IMR-90 (cell line): Measurements from ENCODE around the gene CCL14. TPM values are rescaled to one million over a fixed set of nuclear protein-coding genes. Genes with fewer than 3 reads are reported as not detected.

ENCODE experiments used
- ATAC-seq: fragments of 200-7000 bp; cut with Tn5 transposase; 2 replicates; pipeline ENCODE4 v1.9.1; 2020; ENCODE audit warnings: low read depth, mild to moderate bottlenecking, moderate library complexity
- BruUV-seq: library from RNA; stranded (reverse); fragments of 400-500 nt; replicated peaks from 2 replicates; lab custom pipeline; 2021; lab: Mats Ljungman, UMichigan
- CTCF ChIA-PET: fragments of 300-600 bp; formaldehyde crosslinking; extraction: SDS; loops from one replicate; lab custom pipeline; 2021; ENCODE audit warnings: antibody characterized with exemption; lab: Yijun Ruan, JAX
- POLR2A ChIA-PET: fragments of 300-600 bp; sonication (Branson Sonifier 250); formaldehyde crosslinking; loops from one replicate; lab custom pipeline; 2022; ENCODE audit warnings: antibody characterized with exemption; ENCODE audit not compliant: unreplicated experiment; lab: Charles Lee
- DNase-seq: peaks from one replicate; pipeline ENCODE4 v3.0.0; 2013
- H2AFZ ChIP-seq: replicated peaks from 2 replicates; pipeline ENCODE3; 2013; ENCODE audit warnings: low read length, mild to moderate bottlenecking; ENCODE audit not compliant: poor library complexity
- H2AK5ac ChIP-seq: 2 replicates; pipeline ENCODE4 v1.6.1; 2013; ENCODE audit warnings: low read depth, low read length, inconsistent platforms
- H2AK9ac ChIP-seq: replicated peaks from 2 replicates; pipeline ENCODE3; 2013; ENCODE audit warnings: mild to moderate bottlenecking, low read depth, low read length, moderate library complexity; ENCODE audit not compliant: poor library complexity
- H2BK120ac ChIP-seq: 2 replicates; pipeline ENCODE4 v1.6.1; 2013; ENCODE audit warnings: low read depth, low read length, inconsistent platforms
- H2BK15ac ChIP-seq: 3 replicates; pipeline ENCODE4 v1.6.1; 2013; ENCODE audit warnings: low read depth, low read length, inconsistent platforms
- H2BK20ac ChIP-seq: 2 replicates; pipeline ENCODE4 v1.6.1; 2013; ENCODE audit warnings: low read depth, mild to moderate bottlenecking, inconsistent platforms, low read length, moderate library complexity
- H2BK5ac ChIP-seq: 2 replicates; pipeline ENCODE4 v1.6.1; 2013; ENCODE audit warnings: mild to moderate bottlenecking, low read depth, low read length, inconsistent platforms; ENCODE audit not compliant: poor library complexity, severe bottlenecking
- H3K14ac ChIP-seq: replicated peaks from 2 replicates; pipeline ENCODE4 v1.6.1; 2013; ENCODE audit warnings: low read depth, low read length, inconsistent platforms
- H3K18ac ChIP-seq: 2 replicates; pipeline ENCODE4 v1.6.1; 2013; ENCODE audit warnings: low read depth, low read length, control low read depth
- H3K23ac ChIP-seq: 2 replicates; pipeline ENCODE4 v1.6.1; 2013; ENCODE audit warnings: low read depth, low read length, inconsistent platforms
- H3K27ac ChIP-seq: 2 replicates; pipeline ENCODE4 v1.5.1; 2013; ENCODE audit warnings: mild to moderate bottlenecking, control low read depth, low read length; ENCODE audit not compliant: insufficient read depth
- H3K27me3 ChIP-seq: 2 replicates; pipeline ENCODE4 v1.6.1; 2013; ENCODE audit warnings: low read length; ENCODE audit not compliant: control insufficient read depth, insufficient read depth
- H3K36me3 ChIP-seq: 2 replicates; pipeline ENCODE4 v1.6.1; 2013; ENCODE audit warnings: low read length, mixed read lengths; ENCODE audit not compliant: control insufficient read depth, insufficient read depth
- H3K4ac ChIP-seq: 2 replicates; pipeline ENCODE4 v1.6.1; 2013; ENCODE audit warnings: low read depth, low read length, inconsistent platforms
- H3K4me1 ChIP-seq: 2 replicates; pipeline ENCODE4 v1.6.1; 2013; ENCODE audit warnings: low read length, mixed read lengths; ENCODE audit not compliant: control insufficient read depth, insufficient read depth
- H3K4me2 ChIP-seq: 2 replicates; pipeline ENCODE4 v1.6.1; 2013; ENCODE audit warnings: low read depth, mild to moderate bottlenecking, control low read depth, low read length, moderate library complexity
- H3K4me3 ChIP-seq: 2 replicates; pipeline ENCODE4 v1.5.1; 2013; ENCODE audit warnings: low read depth, mild to moderate bottlenecking, control low read depth, low read length, moderate library complexity; ENCODE audit not compliant: insufficient read depth
- H3K56ac ChIP-seq: 2 replicates; pipeline ENCODE4 v1.6.1; 2013; ENCODE audit warnings: low read length, inconsistent platforms; ENCODE audit not compliant: insufficient read depth; ENCODE audit errors: extremely low read depth
- H3K79me1 ChIP-seq, 2 experiments: 2 replicates each; pipeline ENCODE4 v1.6.1; 2013; ENCODE audit warnings: low read length in 2 of 2, inconsistent platforms in 1 of 2, low read depth in 1 of 2
- H3K9ac ChIP-seq: 2 replicates; pipeline ENCODE4 v1.6.1; 2013; ENCODE audit warnings: low read depth, low read length, control low read depth
- H3K9me1 ChIP-seq: 2 replicates; pipeline ENCODE4 v1.6.1; 2013; ENCODE audit warnings: low read length, inconsistent platforms; ENCODE audit not compliant: insufficient read depth
- H3K9me3 ChIP-seq: 2 replicates; pipeline ENCODE4 v1.6.1; 2013; ENCODE audit warnings: low read length; ENCODE audit not compliant: control insufficient read depth, insufficient read depth
- H4K20me1 ChIP-seq: 2 replicates; pipeline ENCODE4 v1.6.1; 2013; ENCODE audit warnings: low read length, inconsistent platforms; ENCODE audit not compliant: insufficient read depth
- H4K5ac ChIP-seq: 2 replicates; pipeline ENCODE4 v1.6.1; 2013; ENCODE audit warnings: mild to moderate bottlenecking, low read depth, low read length, control low read depth
- H4K8ac ChIP-seq, 2 experiments: 2 replicates each; pipeline ENCODE4 v1.6.1; 2013; ENCODE audit warnings: low read depth in 2 of 2, low read length in 2 of 2, control low read depth in 1 of 2, inconsistent platforms in 1 of 2
- H4K91ac ChIP-seq: 2 replicates; pipeline ENCODE4 v1.6.1; 2013; ENCODE audit warnings: low read depth, low read length, inconsistent platforms; ENCODE audit not compliant: insufficient read depth
- BHLHE40 ChIP-seq: fragments of 150-350 bp; IDR thresholded peaks from 2 replicates; pipeline ENCODE4 v1.6.1; 2016; ENCODE audit warnings: mild to moderate bottlenecking, low read depth, low read length
- FOS ChIP-seq: fragments of 150-350 bp; IDR thresholded peaks from 2 replicates; pipeline ENCODE4 v1.6.1; 2016; ENCODE audit warnings: low read depth, low read length
- MAFK ChIP-seq: IDR thresholded peaks from 2 replicates; pipeline ENCODE4 v1.6.1; 2012; ENCODE audit warnings: low read depth, low read length, improper control_type of control experiment
- WGBS, 2 experiments: methylation state at CpG; one replicate each; pipeline versions ENCODE4 v1.1.5 to v1.1.7; 2013; ENCODE audit warnings: missing lambda C conversion rate in 2 of 2; ENCODE audit not compliant: insufficient read length in 1 of 2; ENCODE audit errors: extremely low coverage in 2 of 2; 5-methylcytosine and 5-hydroxymethylcytosine counted together
- dilution Hi-C: fragments of 300-500 bp; cut with HindIII; formaldehyde crosslinking; loops from one replicate; pipeline ENCODE4 v1.14.3; 2018; ENCODE audit warnings: low sequenced_read_pairs; ENCODE audit not compliant: unreplicated experiment
- in situ Hi-C: fragments of 300-500 bp; cut with MboI; formaldehyde crosslinking; loops from 3 replicates; pipeline ENCODE4 v1.14.3; 2019; ENCODE audit warnings: low sequenced_read_pairs, inconsistent platforms, mixed read lengths
- intact Hi-C: fragments of 100-400 bp; cut with micrococcal nuclease; formaldehyde crosslinking; loops from 2 replicates; pipeline ENCODE4 v1.10.0; 2022
- polyA plus RNA-seq, 3 experiments: library from polyadenylated mRNA; depleted of rRNA; stranded (reverse); fragments of >200 nt; gene quantifications; 2 replicates each; pipeline ENCODE4 v1.2.3, GENCODE V29; 2012; ENCODE audit warnings: low replicate concordance in 1 of 3
- total RNA-seq: library from RNA; depleted of rRNA; stranded (reverse); fragments of >200 nt; gene quantifications from 2 replicates; pipeline ENCODE4 v1.2.3, GENCODE V29; 2012
- TF ChIP-seq, protein P1 (sequence below): conservative IDR thresholded peaks from 2 replicates; pipeline ENCODE4 v1.5.1; 2012; ENCODE audit warnings: mild to moderate bottlenecking, low read depth, low read length, improper control_type of control experiment
- TF ChIP-seq, protein P2 (sequence below): fragments of 150-350 bp; IDR thresholded peaks from 2 replicates; pipeline ENCODE4 v1.6.1; 2016; ENCODE audit warnings: low read depth, mild to moderate bottlenecking, low read length, moderate library complexity, borderline replicate concordance

Gene CCL14
- total and polyA plus RNA-seq, 2 of the 4 experiments (the other 2 are of a cell fraction), result not detected

DNA sequence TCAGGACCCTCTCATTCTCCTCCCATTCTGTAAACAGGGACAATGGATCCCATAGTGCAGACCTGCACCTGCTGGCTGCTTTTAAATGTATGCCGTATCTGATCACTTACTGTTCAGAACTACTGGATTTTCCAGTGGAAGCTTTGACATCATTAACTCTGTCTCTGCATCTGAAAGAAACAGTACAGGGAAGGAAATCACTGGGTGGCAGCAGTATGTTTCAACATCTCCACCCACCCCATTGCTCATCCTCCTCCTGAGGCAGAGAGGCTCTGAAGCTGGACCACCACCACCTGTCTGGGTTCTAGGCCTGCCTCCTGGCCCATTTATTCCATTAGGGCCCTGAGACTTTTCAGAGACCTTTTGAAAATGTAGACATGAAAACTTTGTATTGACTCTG lies 12.2 kb upstream of the CCL14 start:
- Histone ChIP-seq H4K5ac (no peak overlapping the region), H3K18ac (no peak overlapping the region), H3K9ac (no peak overlapping the region), H3K4me3 (no peak overlapping the region), H4K91ac (no peak overlapping the region), H3K4ac (no peak overlapping the region), H3K79me1 (no peaks in the 10 kb centered on the region), H3K4me2 (no peak overlapping the region), H3K27ac (no peak overlapping the region), H2BK5ac (no peak overlapping the region), H3K23ac (no peak overlapping the region), H2BK120ac (no peak overlapping the region), H3K56ac (no peak overlapping the region), H3K14ac (no peak overlapping the region), H3K27me3 (no peaks in the 10 kb centered on the region), H2BK15ac (no peak overlapping the region), H2AK9ac (no peak overlapping the region), H3K9me1 (no peaks in the 10 kb centered on the region), H3K4me1 (no peaks in the 10 kb centered on the region), H4K20me1 (no peaks in the 10 kb centered on the region), H2BK20ac (no peak overlapping the region), H4K8ac (no peak overlapping the region), H2AFZ (no peak overlapping the region), H2AK5ac (no peak overlapping the region), H3K9me3 (no peaks in the 10 kb centered on the region), H3K36me3 (no peaks in the 10 kb centered on the region)
- no CpG with 5 or more reads among the region's 1 CpG for WGBS, 2 experiments
- in situ Hi-C loops, result no loop called here
- no peak for ATAC-seq
- POLR2A ChIA-PET, result no interaction called here
- CTCF ChIA-PET, result interaction anchor here (0.5 kb wide), 1 partner anchor 70 kb away, joined by 6 read pairs; no protein-coding TSS in a partner anchor
- DNase-seq, result no peak
- dilution Hi-C loops, result no loop called here
- intact Hi-C loops, result no loop called here
- no TSS peak for BruUV-seq
- TF ChIP-seq, protein P1, sequence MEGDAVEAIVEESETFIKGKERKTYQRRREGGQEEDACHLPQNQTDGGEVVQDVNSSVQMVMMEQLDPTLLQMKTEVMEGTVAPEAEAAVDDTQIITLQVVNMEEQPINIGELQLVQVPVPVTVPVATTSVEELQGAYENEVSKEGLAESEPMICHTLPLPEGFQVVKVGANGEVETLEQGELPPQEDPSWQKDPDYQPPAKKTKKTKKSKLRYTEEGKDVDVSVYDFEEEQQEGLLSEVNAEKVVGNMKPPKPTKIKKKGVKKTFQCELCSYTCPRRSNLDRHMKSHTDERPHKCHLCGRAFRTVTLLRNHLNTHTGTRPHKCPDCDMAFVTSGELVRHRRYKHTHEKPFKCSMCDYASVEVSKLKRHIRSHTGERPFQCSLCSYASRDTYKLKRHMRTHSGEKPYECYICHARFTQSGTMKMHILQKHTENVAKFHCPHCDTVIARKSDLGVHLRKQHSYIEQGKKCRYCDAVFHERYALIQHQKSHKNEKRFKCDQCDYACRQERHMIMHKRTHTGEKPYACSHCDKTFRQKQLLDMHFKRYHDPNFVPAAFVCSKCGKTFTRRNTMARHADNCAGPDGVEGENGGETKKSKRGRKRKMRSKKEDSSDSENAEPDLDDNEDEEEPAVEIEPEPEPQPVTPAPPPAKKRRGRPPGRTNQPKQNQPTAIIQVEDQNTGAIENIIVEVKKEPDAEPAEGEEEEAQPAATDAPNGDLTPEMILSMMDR, result no peak
- no peak for TF ChIP-seq MAFK
- TF ChIP-seq, protein P2, sequence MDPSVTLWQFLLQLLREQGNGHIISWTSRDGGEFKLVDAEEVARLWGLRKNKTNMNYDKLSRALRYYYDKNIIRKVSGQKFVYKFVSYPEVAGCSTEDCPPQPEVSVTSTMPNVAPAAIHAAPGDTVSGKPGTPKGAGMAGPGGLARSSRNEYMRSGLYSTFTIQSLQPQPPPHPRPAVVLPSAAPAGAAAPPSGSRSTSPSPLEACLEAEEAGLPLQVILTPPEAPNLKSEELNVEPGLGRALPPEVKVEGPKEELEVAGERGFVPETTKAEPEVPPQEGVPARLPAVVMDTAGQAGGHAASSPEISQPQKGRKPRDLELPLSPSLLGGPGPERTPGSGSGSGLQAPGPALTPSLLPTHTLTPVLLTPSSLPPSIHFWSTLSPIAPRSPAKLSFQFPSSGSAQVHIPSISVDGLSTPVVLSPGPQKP, result no peak
- TF ChIP-seq BHLHE40, result no peak
- no peak for TF ChIP-seq FOS
